Cardiac muscle cell (in vitro differentiated cells and primary cell): ENCODE results near the gene RERE. TPM values are rescaled to one million over a fixed set of nuclear protein-coding genes. Genes with fewer than 3 reads are reported as not detected.

Source experiments
- DNase-seq, 2 donors: peaks; one replicate each; pipeline versions ENCODE4 v3.0.0 to v3.0.0-alpha.2; 2010 to 2017; ENCODE audit warnings: low read depth in 1 of 2, low spot score in 1 of 2
- H3K27ac ChIP-seq: fragments of 200-600 bp; sonication (generic); 2 replicates; pipeline ENCODE4 v1.5.1; 2016
- H3K27me3 ChIP-seq: fragments of 200-600 bp; sonication (generic); 2 replicates; pipeline ENCODE4 v1.6.0; 2016; ENCODE audit warnings: control low read depth
- H3K36me3 ChIP-seq: fragments of 200-600 bp; sonication (generic); 2 replicates; pipeline ENCODE4 v1.5.1; 2016; ENCODE audit warnings: control low read depth
- H3K4me1 ChIP-seq: fragments of 200-600 bp; sonication (generic); 2 replicates; pipeline ENCODE4 v1.8.1; 2017; ENCODE audit warnings: low read depth, mild to moderate bottlenecking, mixed run types
- H3K4me3 ChIP-seq: fragments of 200-600 bp; sonication (generic); 2 replicates; pipeline ENCODE4 v1.5.1; 2016; ENCODE audit warnings: mild to moderate bottlenecking
- H3K9me3 ChIP-seq: fragments of 200-600 bp; sonication (generic); 2 replicates; pipeline ENCODE4 v1.5.1; 2017; ENCODE audit warnings: low read depth, mild to moderate bottlenecking, control low read depth
- polyA plus RNA-seq: library from polyadenylated mRNA; unstranded; fragments of >200 nt; fragmentation: Nextera tagmentation; extraction: Ambion mirVana; gene quantifications from 2 replicates; pipeline ENCODE4 v1.2.1, GENCODE V29; 2016
- total RNA-seq: library from RNA; depleted of rRNA; stranded (reverse); fragments of >200 nt; gene quantifications from 2 replicates; pipeline ENCODE4 v1.2.3, GENCODE V29; 2016
- TF ChIP-seq, protein P1 (sequence below): IDR thresholded peaks from 2 replicates; pipeline ENCODE4 v1.5.1; 2012; ENCODE audit warnings: low read depth, mild to moderate bottlenecking, low read length

The RERE gene
- total and polyA plus RNA-seq, 2 experiments from 2014 or later: 72.5 to 81.0 TPM

DNA sequence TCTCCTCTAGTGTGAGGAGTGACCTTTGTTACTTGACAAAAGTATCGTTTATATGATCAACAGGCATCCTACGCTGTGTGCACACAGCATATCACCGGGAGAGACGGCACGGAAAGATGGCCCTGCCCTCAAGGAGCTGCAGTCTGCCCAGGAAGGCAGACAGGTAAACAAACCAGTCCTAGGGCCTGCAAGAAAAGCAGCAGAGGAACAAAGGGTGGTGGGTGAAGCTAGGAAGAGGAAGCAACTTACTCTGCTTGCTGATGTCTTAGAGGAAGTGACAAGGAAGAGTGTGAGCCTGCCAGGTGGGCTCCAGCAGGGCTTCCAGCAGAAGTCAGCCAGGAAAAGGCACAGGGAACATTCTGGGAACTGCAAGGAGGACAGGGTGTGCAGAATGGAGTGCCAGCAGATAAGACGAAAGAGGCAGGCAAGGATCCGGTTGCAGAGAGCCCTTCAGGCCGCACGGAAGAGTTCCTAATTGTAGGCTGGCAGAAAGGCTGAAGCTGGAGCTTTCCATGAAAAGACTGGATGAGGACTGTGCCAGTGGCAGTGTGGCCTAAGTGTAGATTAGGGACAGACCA, 392.8 kb downstream of the RERE start:
- peak in 1 of 2 donors; percentile 68 for DNase-seq
- Histone ChIP-seq H3K4me1 (peaks cover 53% of the 10 kb centered on the region), H3K36me3 (no peaks in the 10 kb centered on the region), H3K27me3 (no peaks in the 10 kb centered on the region), H3K9me3 (no peaks in the 10 kb centered on the region), H3K4me3 (peak overlapping the region; percentile 76), H3K27ac (peak overlapping the region; percentile 89)
- TF ChIP-seq, protein P1, sequence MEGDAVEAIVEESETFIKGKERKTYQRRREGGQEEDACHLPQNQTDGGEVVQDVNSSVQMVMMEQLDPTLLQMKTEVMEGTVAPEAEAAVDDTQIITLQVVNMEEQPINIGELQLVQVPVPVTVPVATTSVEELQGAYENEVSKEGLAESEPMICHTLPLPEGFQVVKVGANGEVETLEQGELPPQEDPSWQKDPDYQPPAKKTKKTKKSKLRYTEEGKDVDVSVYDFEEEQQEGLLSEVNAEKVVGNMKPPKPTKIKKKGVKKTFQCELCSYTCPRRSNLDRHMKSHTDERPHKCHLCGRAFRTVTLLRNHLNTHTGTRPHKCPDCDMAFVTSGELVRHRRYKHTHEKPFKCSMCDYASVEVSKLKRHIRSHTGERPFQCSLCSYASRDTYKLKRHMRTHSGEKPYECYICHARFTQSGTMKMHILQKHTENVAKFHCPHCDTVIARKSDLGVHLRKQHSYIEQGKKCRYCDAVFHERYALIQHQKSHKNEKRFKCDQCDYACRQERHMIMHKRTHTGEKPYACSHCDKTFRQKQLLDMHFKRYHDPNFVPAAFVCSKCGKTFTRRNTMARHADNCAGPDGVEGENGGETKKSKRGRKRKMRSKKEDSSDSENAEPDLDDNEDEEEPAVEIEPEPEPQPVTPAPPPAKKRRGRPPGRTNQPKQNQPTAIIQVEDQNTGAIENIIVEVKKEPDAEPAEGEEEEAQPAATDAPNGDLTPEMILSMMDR: no peak

DNA sequence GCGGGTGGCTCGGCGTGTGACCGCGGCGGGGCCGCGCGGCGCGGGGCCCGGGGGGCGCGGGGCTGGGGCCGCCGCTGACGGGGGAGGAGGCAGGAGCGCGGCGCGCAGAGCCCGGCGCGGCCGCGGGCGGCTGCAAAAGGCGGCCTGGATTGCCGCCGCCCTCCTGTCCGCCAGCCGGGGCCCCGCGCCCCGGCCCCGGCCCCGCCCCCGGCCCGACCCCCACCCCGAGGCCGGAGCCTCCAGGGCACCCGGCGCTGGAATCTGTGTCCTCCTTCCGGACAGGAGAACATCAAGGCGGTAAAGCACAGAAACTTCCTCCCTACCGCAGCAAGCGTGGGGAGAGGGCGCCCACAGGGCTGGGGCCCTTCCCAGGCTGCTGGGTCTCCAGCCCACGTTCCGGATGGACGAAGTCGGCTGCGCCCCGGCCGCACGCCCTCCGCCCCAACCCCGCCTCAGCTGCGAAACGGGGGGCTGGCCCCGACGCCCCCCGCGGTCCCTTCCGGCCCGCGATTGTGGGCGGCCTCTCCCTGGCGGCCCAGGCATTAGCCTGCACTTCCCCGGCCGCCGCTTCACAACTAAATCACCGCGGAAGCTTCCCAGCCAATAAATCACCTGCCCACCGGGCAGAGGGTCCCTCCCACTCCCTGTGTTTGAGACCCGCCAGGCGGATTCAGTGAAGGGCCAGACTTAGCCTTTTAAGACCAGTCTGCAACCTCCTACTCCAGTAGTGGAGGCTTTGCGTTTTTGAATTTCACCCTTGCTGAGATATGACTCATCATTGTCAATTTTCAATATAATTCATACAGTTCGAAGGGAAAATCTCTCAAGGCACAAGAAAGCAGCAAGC, 393.5 kb downstream of the RERE start:
- DNase-seq: peak; percentile 64 to 81
- peaks cover 58% of the 10 kb centered on the region for H3K4me1 ChIP-seq
- peak overlapping the region; percentile 76 for H3K4me3 ChIP-seq
- TF ChIP-seq, protein P1: no peak
- H3K9me3 ChIP-seq: no peaks in the 10 kb centered on the region
- no peaks in the 10 kb centered on the region for H3K36me3 ChIP-seq
- no peaks in the 10 kb centered on the region for H3K27me3 ChIP-seq
- peak overlapping the region; percentile 95 for H3K27ac ChIP-seq

GRCh38 chr1:8423269-8423691, 394.2 kb downstream of the RERE start:
- Histone ChIP-seq H3K27me3 (no peaks in the 10 kb centered on the region), H3K4me3 (peak overlapping the region; percentile 76), H3K9me3 (no peaks in the 10 kb centered on the region), H3K4me1 (peaks cover 62% of the 10 kb centered on the region), H3K36me3 (no peaks in the 10 kb centered on the region), H3K27ac (peak overlapping the region; percentile 95)
- peak in 1 of 2 donors; percentile 57 for DNase-seq
- TF ChIP-seq, protein P1: no peak

GRCh38 chr1:8422510-8423268, 394.8 kb downstream of the RERE start:
- peak; percentile 43 to 62 for DNase-seq
- Histone ChIP-seq H3K9me3 (no peaks in the 10 kb centered on the region), H3K4me1 (peaks cover 62% of the 10 kb centered on the region), H3K27ac (peak overlapping the region; percentile 95), H3K36me3 (no peaks in the 10 kb centered on the region), H3K27me3 (no peaks in the 10 kb centered on the region), H3K4me3 (peak overlapping the region; percentile 76)
- TF ChIP-seq, protein P1: no peak

GRCh38 chr1:8421721-8422120, 395.7 kb downstream of the RERE start:
- Histone ChIP-seq H3K27ac (peak overlapping the region; percentile 95), H3K36me3 (no peaks in the 10 kb centered on the region), H3K4me3 (peak overlapping the region; percentile 76), H3K27me3 (no peaks in the 10 kb centered on the region), H3K4me1 (peaks cover 56% of the 10 kb centered on the region), H3K9me3 (no peaks in the 10 kb centered on the region)
- TF ChIP-seq, protein P1: no peak
- DNase-seq: peak in 1 of 2 donors; percentile 57
